Hepatocyte (in vitro differentiated cells): ENCODE data around the gene SLC7A5. TPM values are rescaled to one million over a fixed set of nuclear protein-coding genes. Genes with fewer than 3 reads are reported as not detected.
"Not testable (repeated sequence)": the region's sequence is repeated elsewhere in the genome, so short reads cannot be mapped to it uniquely, and the experiment has no call there.

Experiments
- DNase-seq: peaks from one replicate; pipeline ENCODE4 v3.0.0-alpha.2; 2016; ENCODE audit warnings: low spot score
- H2AFZ ChIP-seq: fragments of 200-600 bp; sonication (generic); 2 replicates; pipeline ENCODE4 v1.6.0; 2016; ENCODE audit warnings: antibody characterized with exemption, mild to moderate bottlenecking
- H3K27ac ChIP-seq: fragments of 200-600 bp; sonication (generic); 2 replicates; pipeline ENCODE4 v1.5.1; 2016; ENCODE audit warnings: mild to moderate bottlenecking
- H3K27me3 ChIP-seq: fragments of 200-600 bp; sonication (generic); 2 replicates; pipeline ENCODE4 v1.6.1; 2016
- H3K36me3 ChIP-seq: fragments of 200-600 bp; sonication (generic); replicated peaks from 2 replicates; pipeline ENCODE4 v1.5.1; 2016; ENCODE audit warnings: low read depth; ENCODE audit not compliant: insufficient read depth
- H3K4me1 ChIP-seq: fragments of 200-600 bp; sonication (generic); 2 replicates; pipeline ENCODE4 v1.5.1; 2016; ENCODE audit warnings: mild to moderate bottlenecking, moderate library complexity; ENCODE audit not compliant: insufficient read depth
- H3K4me2 ChIP-seq: fragments of 200-600 bp; sonication (generic); 2 replicates; pipeline ENCODE4 v1.6.0; 2016
- H3K4me3 ChIP-seq: fragments of 200-600 bp; sonication (generic); 2 replicates; pipeline ENCODE4 v1.5.1; 2016; ENCODE audit warnings: mild to moderate bottlenecking
- H3K79me2 ChIP-seq: fragments of 200-600 bp; sonication (generic); 2 replicates; pipeline ENCODE4 v1.6.0; 2017; ENCODE audit warnings: mild to moderate bottlenecking
- H3K9me2 ChIP-seq: fragments of 200-600 bp; sonication (generic); replicated peaks from 2 replicates; pipeline ENCODE4 v1.6.0; 2017; ENCODE audit warnings: mild to moderate bottlenecking; ENCODE audit not compliant: insufficient read depth
- H3K9me3 ChIP-seq: fragments of 200-600 bp; sonication (generic); 2 replicates; pipeline ENCODE4 v1.5.1; 2016; ENCODE audit warnings: low read depth, mild to moderate bottlenecking
- H4K20me1 ChIP-seq: fragments of 200-600 bp; sonication (generic); 2 replicates; pipeline ENCODE4 v1.6.0; 2016; ENCODE audit warnings: mild to moderate bottlenecking; ENCODE audit not compliant: insufficient read depth, poor library complexity, severe bottlenecking
- EZH2 ChIP-seq: fragments of 200-600 bp; sonication (generic); IDR thresholded peaks from 2 replicates; pipeline ENCODE4 v1.6.1; 2016; ENCODE audit warnings: antibody characterized with exemption, mild to moderate bottlenecking, borderline replicate concordance
- EZH2phosphoT487 ChIP-seq: fragments of 200-600 bp; sonication (generic); IDR thresholded peaks from one replicate; pipeline ENCODE4 v1.6.1; 2018; ENCODE audit warnings: antibody characterized with exemption, mild to moderate bottlenecking, low read depth, moderate library complexity; ENCODE audit not compliant: unreplicated experiment, severe bottlenecking
- WGBS: methylation state at CpG from one replicate; pipeline ENCODE4 v1.1.6; 2016; ENCODE audit warnings: low lambda C conversion rate; ENCODE audit errors: missing lambda C conversion rate; 5-methylcytosine and 5-hydroxymethylcytosine counted together
- polyA plus RNA-seq: library from polyadenylated mRNA; unstranded; fragments of >200 nt; fragmentation: Nextera tagmentation; extraction: Ambion mirVana; gene quantifications from 2 replicates; pipeline ENCODE4 v1.2.1, GENCODE V29; 2016
- total RNA-seq: library from RNA; depleted of rRNA; stranded (reverse); fragments of >200 nt; gene quantifications from 2 replicates; pipeline ENCODE4 v1.2.3, GENCODE V29; 2014
- TF ChIP-seq, protein P1 (sequence below): fragments of 200-600 bp; sonication (generic); IDR thresholded peaks from 2 replicates; pipeline ENCODE4 v1.5.1; 2016; ENCODE audit warnings: antibody characterized with exemption, mild to moderate bottlenecking; ENCODE audit not compliant: poor library complexity

The SLC7A5 gene
- total and polyA plus RNA-seq, 2 experiments from 2014 or later = 29.3 to 52.5 TPM

DNA sequence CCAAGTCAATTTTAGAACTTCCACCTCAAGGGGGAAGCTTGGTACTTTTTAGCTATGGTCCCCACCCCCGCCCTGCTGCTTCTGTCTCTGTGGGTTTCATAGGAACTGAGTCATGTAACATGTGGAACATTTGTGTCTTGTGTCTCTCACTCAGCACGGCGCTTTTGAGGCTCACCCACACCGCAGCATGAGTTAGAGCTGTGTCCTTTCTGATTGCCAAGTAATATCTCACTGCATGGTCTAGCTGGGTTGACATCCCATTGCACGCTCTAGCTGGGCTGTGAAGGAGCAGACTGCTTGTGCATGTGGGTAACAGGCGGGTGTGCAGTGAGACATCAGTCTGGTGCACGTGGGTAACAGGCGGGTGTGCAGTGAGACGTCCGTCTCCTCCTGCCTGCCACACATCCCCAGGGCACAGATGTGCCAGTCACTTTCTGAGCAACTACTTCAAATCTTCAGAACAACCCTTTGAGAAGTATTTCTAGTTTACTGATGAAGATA, 26.4 kb upstream of the SLC7A5 start:
- Histone ChIP-seq H3K27me3 (no peaks in the 10 kb centered on the region), H3K27ac (no peak overlapping the region), H3K9me2 (no peaks in the 10 kb centered on the region), H3K4me2 (no peak overlapping the region), H3K9me3 (no peaks in the 10 kb centered on the region), H3K4me1 (no peaks in the 10 kb centered on the region), H3K79me2 (no peaks in the 10 kb centered on the region), H3K36me3 (no peaks in the 10 kb centered on the region), H3K4me3 (no peak overlapping the region), H2AFZ (no peak overlapping the region), H4K20me1 (no peaks in the 10 kb centered on the region)
- WGBS = 93% methylated on average over 10 of the region's 10 CpGs
- DNase-seq = no peak
- TF ChIP-seq EZH2 (no peak), EZH2phosphoT487 (no peak)
- TF ChIP-seq, protein P1, sequence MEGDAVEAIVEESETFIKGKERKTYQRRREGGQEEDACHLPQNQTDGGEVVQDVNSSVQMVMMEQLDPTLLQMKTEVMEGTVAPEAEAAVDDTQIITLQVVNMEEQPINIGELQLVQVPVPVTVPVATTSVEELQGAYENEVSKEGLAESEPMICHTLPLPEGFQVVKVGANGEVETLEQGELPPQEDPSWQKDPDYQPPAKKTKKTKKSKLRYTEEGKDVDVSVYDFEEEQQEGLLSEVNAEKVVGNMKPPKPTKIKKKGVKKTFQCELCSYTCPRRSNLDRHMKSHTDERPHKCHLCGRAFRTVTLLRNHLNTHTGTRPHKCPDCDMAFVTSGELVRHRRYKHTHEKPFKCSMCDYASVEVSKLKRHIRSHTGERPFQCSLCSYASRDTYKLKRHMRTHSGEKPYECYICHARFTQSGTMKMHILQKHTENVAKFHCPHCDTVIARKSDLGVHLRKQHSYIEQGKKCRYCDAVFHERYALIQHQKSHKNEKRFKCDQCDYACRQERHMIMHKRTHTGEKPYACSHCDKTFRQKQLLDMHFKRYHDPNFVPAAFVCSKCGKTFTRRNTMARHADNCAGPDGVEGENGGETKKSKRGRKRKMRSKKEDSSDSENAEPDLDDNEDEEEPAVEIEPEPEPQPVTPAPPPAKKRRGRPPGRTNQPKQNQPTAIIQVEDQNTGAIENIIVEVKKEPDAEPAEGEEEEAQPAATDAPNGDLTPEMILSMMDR = no peak

DNA sequence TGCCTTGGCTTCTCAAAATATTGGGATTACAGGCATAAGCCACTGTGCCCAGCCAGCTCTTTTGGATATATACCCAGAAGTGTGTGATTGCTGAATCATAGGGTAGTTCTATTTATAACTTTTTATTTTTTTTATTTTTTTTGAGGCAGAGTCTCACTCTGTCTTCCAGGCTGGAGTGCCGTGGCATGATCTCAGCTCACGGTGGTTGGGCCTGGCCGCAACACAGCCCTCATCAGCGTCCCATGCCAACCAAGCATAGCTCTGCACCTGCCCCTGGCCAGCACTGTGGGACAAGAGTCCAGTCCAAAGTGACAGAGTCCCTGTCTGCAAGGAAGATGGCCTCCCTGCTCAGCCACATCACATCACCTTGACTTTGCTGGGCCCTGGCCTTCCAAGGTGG, 24.7 kb upstream of the SLC7A5 start:
- WGBS = 95% methylated on average over 4 of the region's 4 CpGs
- H3K27me3 ChIP-seq, H3K79me2 ChIP-seq, H3K4me2 ChIP-seq, H3K9me3 ChIP-seq, H2AFZ ChIP-seq, H3K36me3 ChIP-seq, H3K9me2 ChIP-seq, H3K27ac ChIP-seq, H4K20me1 ChIP-seq, DNase-seq, H3K4me1 ChIP-seq, H3K4me3 ChIP-seq: not testable (repeated sequence)

DNA sequence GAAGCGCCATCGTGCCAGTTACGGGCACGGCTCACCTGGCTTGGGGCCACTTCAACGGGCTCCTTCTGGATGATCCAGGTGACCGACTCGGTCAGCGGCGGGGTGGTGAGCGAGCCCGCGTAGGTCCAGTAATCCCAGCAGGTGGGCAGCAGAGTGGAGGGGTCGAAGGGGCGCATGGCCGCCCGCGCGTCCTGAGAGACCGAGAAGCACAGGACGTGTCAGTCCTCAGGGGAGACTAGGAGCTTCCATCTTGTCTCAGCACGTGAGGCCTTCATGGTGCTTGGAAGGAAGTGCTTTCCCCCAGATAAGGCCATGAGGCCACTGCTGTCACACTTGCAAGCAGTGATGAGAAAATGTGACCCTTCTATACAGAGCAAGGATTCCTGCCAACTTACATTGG, 22.5 kb upstream of the SLC7A5 start:
- WGBS = 97% methylated on average over 21 of the region's 21 CpGs
- no peaks in the 10 kb centered on the region for H3K9me2 ChIP-seq
- TF ChIP-seq EZH2phosphoT487 (no peak), EZH2 (no peak)
- TF ChIP-seq, protein P1 = no peak
- H3K9me3 ChIP-seq = no peaks in the 10 kb centered on the region
- no peaks in the 10 kb centered on the region for H3K27me3 ChIP-seq
- H3K36me3 ChIP-seq = no peaks in the 10 kb centered on the region
- H3K27ac ChIP-seq = no peak overlapping the region
- H3K4me2 ChIP-seq = no peak overlapping the region
- no peak overlapping the region for H3K4me3 ChIP-seq
- H3K79me2 ChIP-seq = no peaks in the 10 kb centered on the region
- no peaks in the 10 kb centered on the region for H4K20me1 ChIP-seq
- no peak overlapping the region for H2AFZ ChIP-seq
- H3K4me1 ChIP-seq = no peaks in the 10 kb centered on the region
- DNase-seq = no peak

DNA sequence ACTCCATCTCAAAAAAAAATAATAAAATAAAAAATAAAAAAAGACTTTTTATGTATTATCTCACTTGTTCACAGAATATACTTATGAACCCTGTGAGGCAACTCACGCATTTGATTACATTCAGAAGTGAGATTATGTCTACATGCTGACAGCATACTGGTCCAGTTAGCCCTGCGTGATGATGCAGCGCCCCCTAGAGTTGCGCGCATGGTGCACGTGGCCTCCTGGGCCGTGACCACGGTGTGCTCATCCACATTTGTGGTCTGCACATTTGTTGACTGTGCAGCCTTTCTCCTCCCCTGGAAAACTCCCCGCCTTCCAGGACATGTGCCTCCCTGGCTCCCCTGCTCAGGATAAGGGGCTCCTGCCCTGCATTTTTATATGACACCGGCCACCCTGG, 20.5 kb upstream of the SLC7A5 start:
- WGBS = 96% methylated on average over 10 of the region's 10 CpGs
- TF ChIP-seq, protein P1 = peak; percentile 11
- not testable (repeated sequence) for H3K4me3 ChIP-seq, DNase-seq, H3K4me2 ChIP-seq, H3K27me3 ChIP-seq, H3K27ac ChIP-seq, H3K9me3 ChIP-seq, H3K4me1 ChIP-seq, H3K36me3 ChIP-seq, H4K20me1 ChIP-seq, H3K79me2 ChIP-seq, H2AFZ ChIP-seq, H3K9me2 ChIP-seq

DNA sequence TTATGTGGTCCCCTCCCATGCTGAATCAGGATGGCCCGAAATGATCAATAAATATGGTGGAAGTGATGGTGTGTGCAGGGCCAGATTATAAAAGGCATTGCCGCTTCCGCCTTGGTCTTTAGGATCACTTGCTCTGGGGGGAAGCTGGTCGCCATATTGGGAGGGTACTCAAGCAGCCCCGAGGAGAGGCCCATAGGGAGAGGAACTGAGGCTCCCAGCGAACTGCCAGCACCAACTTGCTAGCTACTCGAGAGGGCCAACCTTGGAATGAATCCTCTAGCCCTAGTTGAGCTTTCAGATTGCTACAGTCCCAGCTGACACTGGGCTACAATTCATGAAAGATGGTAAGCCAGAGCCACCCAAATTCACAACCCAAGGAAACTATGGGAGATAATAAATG, 19.0 kb upstream of the SLC7A5 start:
- H3K9me3 ChIP-seq, H3K4me1 ChIP-seq, H3K4me3 ChIP-seq, H3K27ac ChIP-seq, H3K9me2 ChIP-seq, H3K36me3 ChIP-seq, H3K79me2 ChIP-seq, H3K4me2 ChIP-seq, H2AFZ ChIP-seq, DNase-seq, H4K20me1 ChIP-seq, H3K27me3 ChIP-seq: not testable (repeated sequence)
- over 99% methylated on average over 7 of the region's 7 CpGs for WGBS

DNA sequence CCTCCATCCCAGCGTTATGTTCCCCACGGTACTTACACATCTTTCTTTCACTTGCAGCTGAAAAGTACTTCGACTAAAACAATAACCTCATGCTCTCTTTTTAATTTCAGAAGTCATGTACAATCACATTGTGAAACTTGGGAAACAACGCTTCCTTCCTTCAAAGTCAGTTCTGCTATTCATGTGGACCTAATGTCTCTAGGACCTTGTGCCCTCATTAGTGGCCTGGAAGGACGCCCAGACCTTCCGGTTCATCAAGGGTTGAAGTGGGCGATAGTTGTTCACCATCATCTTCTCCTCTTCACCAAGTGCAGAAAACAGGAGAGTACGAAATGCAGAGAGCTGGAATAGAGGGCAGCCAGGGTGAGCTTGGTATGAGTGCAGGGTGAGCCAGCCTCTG, 18.6 kb upstream of the SLC7A5 start:
- not testable (repeated sequence) for H3K4me1 ChIP-seq, H2AFZ ChIP-seq, H3K9me3 ChIP-seq, H3K27ac ChIP-seq, H4K20me1 ChIP-seq, H3K9me2 ChIP-seq, DNase-seq, H3K79me2 ChIP-seq, H3K4me3 ChIP-seq, H3K4me2 ChIP-seq, H3K36me3 ChIP-seq, H3K27me3 ChIP-seq
- WGBS = 88% methylated on average over 8 of the region's 8 CpGs
